HepG2 (cell line): Measurements from ENCODE around the gene AQP10. TPM values are rescaled to one million over a fixed set of nuclear protein-coding genes. Genes with fewer than 3 reads are reported as not detected.
A peak's percentile ranks its signal among the peaks of the same experiment; 100 is the strongest.

Source experiments
- ELF3 ChIP-seq: IDR thresholded peaks from 2 replicates; pipeline ENCODE4 v1.6.1; 2016; ENCODE audit warnings: missing genetic modification reagents, missing compliant biosample characterization
- FOXK2 ChIP-seq: fragments of 450-650 bp; IDR thresholded peaks from 2 replicates; pipeline ENCODE4 v1.6.1; 2016
- GABPB1 ChIP-seq: IDR thresholded peaks from 2 replicates; pipeline ENCODE4 v1.6.1; 2016; ENCODE audit warnings: mild to moderate bottlenecking, missing genetic modification reagents, moderate library complexity, missing compliant biosample characterization
- HDAC6 ChIP-seq: fragments of 200-600 bp; sonication (generic); IDR thresholded peaks from 2 replicates; pipeline ENCODE4 v1.7.0; 2017; ENCODE audit warnings: mild to moderate bottlenecking, antibody characterized with exemption, low read length, low read depth
- HOXA3 ChIP-seq: sonication (generic); formaldehyde crosslinking; IDR thresholded peaks from 2 replicates; pipeline ENCODE4 v1.5.0; 2020; ENCODE audit warnings: missing genetic modification reagents
- MLLT10 ChIP-seq: sonication (generic); formaldehyde crosslinking; IDR thresholded peaks from 2 replicates; pipeline ENCODE4 v1.4.0; 2020; ENCODE audit warnings: missing genetic modification reagents
- PCBP2 ChIP-seq: fragments of 200-400 bp; formaldehyde crosslinking; optimal IDR thresholded peaks from 2 replicates; pipeline ENCODE3; 2018; ENCODE audit warnings: low read length, low read depth; ENCODE audit not compliant: poor library complexity, severe bottlenecking
- TBX3 ChIP-seq: fragments of 450-650 bp; IDR thresholded peaks from 2 replicates; pipeline ENCODE4 v1.6.1; 2017; ENCODE audit warnings: antibody characterized with exemption, mild to moderate bottlenecking, inconsistent platforms, borderline replicate concordance
- ZFP1 ChIP-seq: IDR thresholded peaks from 2 replicates; pipeline ENCODE4 v1.6.1; 2016
- ZHX2 ChIP-seq, 2 experiments: sonication (generic) in 1 of 2; formaldehyde crosslinking in 1 of 2; IDR thresholded peaks; 2 replicates each; pipeline versions ENCODE4 v1.6.1 to v1.9.0; 2014 to 2022; ENCODE audit warnings: antibody characterized with exemption in 1 of 2, borderline replicate concordance in 1 of 2, inconsistent platforms in 1 of 2, low read depth in 1 of 2, missing genetic modification reagents in 1 of 2
- ZKSCAN8 ChIP-seq: IDR thresholded peaks from 2 replicates; pipeline ENCODE4 v1.6.1; 2016; ENCODE audit warnings: borderline replicate concordance, missing genetic modification reagents, missing compliant biosample characterization
- ZNF274 ChIP-seq: sonication (generic); formaldehyde crosslinking; IDR thresholded peaks from 2 replicates; pipeline ENCODE4 v1.5.1; 2020; ENCODE audit warnings: mild to moderate bottlenecking, missing genetic modification reagents
- ZNF577 ChIP-seq: sonication (generic); formaldehyde crosslinking; IDR thresholded peaks from 2 replicates; pipeline ENCODE4 v1.4.0; 2020; ENCODE audit warnings: mild to moderate bottlenecking, low read depth, missing genetic modification reagents, borderline replicate concordance
- ZNF777 ChIP-seq: sonication (generic); formaldehyde crosslinking; IDR thresholded peaks from 2 replicates; pipeline ENCODE4 v1.4.0; 2020; ENCODE audit warnings: missing genetic modification reagents
- polyA plus RNA-seq, 8 experiments: library from polyadenylated mRNA; depleted of rRNA in 3 of 8; stranded (reverse) in 7 of 8; unstranded in 1 of 8; fragments of >200 nt; fragmentation: Illumina TruSeq in 4 of 8; extraction: Trizol in 4 of 8; gene quantifications; 2 replicates each; pipeline versions ENCODE4 v1.2.1 to v1.2.3, GENCODE V29; 2011 to 2016; ENCODE audit warnings: low read depth in 4 of 8, missing spikeins in 1 of 8, mixed read lengths in 1 of 8; ENCODE audit not compliant: insufficient read depth in 1 of 8
- total RNA-seq, 5 experiments: library from RNA; depleted of rRNA; stranded (reverse); fragments of >200 nt; fragmentation: Illumina TruSeq; extraction: Trizol; gene quantifications; 2 replicates each; pipeline ENCODE4 v1.2.3, GENCODE V29; 2016; ENCODE audit warnings: low read depth in 1 of 5
- TF ChIP-seq, protein P1 (sequence below), 2 experiments: sonication (generic) in 1 of 2; formaldehyde crosslinking in 1 of 2; IDR thresholded peaks; 2 replicates each; pipeline versions ENCODE4 v1.4.0 to v1.6.1; 2018 to 2020; ENCODE audit warnings: missing genetic modification reagents in 2 of 2, borderline replicate concordance in 1 of 2, low read depth in 1 of 2, mild to moderate bottlenecking in 1 of 2, missing biosample characterization in 1 of 2
- TF ChIP-seq, protein P2 (sequence below): sonication (generic); formaldehyde crosslinking; IDR thresholded peaks from 2 replicates; pipeline ENCODE4 v1.4.0; 2020; ENCODE audit warnings: missing genetic modification reagents
- TF ChIP-seq, protein P3 (sequence below): IDR thresholded peaks from 2 replicates; pipeline ENCODE4 v1.6.1; 2016; ENCODE audit warnings: missing genetic modification reagents, missing compliant biosample characterization
- TF ChIP-seq, protein P4 (sequence below): sonication (generic); formaldehyde crosslinking; IDR thresholded peaks from 2 replicates; pipeline ENCODE4 v1.8.1; 2023; ENCODE audit warnings: mild to moderate bottlenecking, missing genetic modification reagents, borderline replicate concordance

AQP10 gene
- total and polyA plus RNA-seq, 2 of the 13 experiments (the other 11 are each of a cell fraction or from before 2014, with no cell fraction given), result 0.30 TPM; not detected in 1

- TF ChIP-seq, protein P1, sequence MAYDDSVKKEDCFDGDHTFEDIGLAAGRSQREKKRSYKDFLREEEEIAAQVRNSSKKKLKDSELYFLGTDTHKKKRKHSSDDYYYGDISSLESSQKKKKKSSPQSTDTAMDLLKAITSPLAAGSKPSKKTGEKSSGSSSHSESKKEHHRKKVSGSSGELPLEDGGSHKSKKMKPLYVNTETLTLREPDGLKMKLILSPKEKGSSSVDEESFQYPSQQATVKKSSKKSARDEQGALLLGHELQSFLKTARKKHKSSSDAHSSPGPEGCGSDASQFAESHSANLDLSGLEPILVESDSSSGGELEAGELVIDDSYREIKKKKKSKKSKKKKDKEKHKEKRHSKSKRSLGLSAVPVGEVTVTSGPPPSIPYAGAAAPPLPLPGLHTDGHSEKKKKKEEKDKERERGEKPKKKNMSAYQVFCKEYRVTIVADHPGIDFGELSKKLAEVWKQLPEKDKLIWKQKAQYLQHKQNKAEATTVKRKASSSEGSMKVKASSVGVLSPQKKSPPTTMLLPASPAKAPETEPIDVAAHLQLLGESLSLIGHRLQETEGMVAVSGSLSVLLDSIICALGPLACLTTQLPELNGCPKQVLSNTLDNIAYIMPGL (CRISPR knock-in tag; IDR thresholded peaks at IDR 0.05; ENCODE audit: borderline replicate concordance in 1 of 2, low read depth in 1 of 2), result 0 out of 4 replicates have a peak, but pooled peaks of 1 of the 2 experiments have one; percentile 8
- TF ChIP-seq ZNF274 (CRISPR knock-in tag) (no peak), MLLT10 (CRISPR knock-in tag) (no peak), HOXA3 (peak; percentile 69; the same call in 1 of the 2 replicates), ZNF577 (no peak), ZKSCAN8 (no peak), GABPB1 (CRISPR knock-in tag) (no peak), HDAC6 (no peak), ELF3 (CRISPR knock-in tag) (peak; percentile 38; the same call in 1 of the 2 replicates), ZNF777 (CRISPR knock-in tag) (0 out of 2 replicates have a peak, but pooled peaks have one; percentile 22), PCBP2 (no peak), FOXK2 (no peak), TBX3 (no peak), ZFP1 (CRISPR knock-in tag) (no peak), ZHX2 (IDR thresholded peaks at IDR 0.05; ENCODE audit: low read depth) (no peak), ZHX2 (CRISPR knock-in tag; IDR thresholded peaks at IDR 0.05; ENCODE audit: borderline replicate concordance) (no peak)
- TF ChIP-seq, protein P2, sequence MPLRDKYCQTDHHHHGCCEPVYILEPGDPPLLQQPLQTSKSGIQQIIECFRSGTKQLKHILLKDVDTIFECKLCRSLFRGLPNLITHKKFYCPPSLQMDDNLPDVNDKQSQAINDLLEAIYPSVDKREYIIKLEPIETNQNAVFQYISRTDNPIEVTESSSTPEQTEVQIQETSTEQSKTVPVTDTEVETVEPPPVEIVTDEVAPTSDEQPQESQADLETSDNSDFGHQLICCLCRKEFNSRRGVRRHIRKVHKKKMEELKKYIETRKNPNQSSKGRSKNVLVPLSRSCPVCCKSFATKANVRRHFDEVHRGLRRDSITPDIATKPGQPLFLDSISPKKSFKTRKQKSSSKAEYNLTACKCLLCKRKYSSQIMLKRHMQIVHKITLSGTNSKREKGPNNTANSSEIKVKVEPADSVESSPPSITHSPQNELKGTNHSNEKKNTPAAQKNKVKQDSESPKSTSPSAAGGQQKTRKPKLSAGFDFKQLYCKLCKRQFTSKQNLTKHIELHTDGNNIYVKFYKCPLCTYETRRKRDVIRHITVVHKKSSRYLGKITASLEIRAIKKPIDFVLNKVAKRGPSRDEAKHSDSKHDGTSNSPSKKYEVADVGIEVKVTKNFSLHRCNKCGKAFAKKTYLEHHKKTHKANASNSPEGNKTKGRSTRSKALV (CRISPR knock-in tag), result no peak
- TF ChIP-seq, protein P3, sequence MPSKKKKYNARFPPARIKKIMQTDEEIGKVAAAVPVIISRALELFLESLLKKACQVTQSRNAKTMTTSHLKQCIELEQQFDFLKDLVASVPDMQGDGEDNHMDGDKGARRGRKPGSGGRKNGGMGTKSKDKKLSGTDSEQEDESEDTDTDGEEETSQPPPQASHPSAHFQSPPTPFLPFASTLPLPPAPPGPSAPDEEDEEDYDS, result no peak
- TF ChIP-seq, protein P4, sequence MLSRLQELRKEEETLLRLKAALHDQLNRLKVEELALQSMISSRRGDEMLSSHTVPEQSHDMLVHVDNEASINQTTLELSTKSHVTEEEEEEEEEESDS (CRISPR knock-in tag), result no peak
Measured at GRCh38 chr1:154334079-154335024, 13.5 kb downstream of the AQP10 start (continued).
